T-helper 2 cell treated with Interferon-gamma antibody and Interleukin-4, amounts not matched to agents 5 μg/mL and 100 μg/mL, for 36 hours (primary cell): ENCODE measurements around the gene VWA3B.
"Not testable (repeated sequence)": the region's sequence is repeated elsewhere in the genome, so short reads cannot be mapped to it uniquely, and the experiment has no call there.

Experiments
- DNase-seq: peaks from one replicate; pipeline ENCODE4 v3.0.0; 2021; ENCODE audit warnings: low spot score
- H3K27ac Mint-ChIP-seq: one replicate; pipeline ENCODE4 v1.8.0; 2021; ENCODE audit warnings: mild to moderate bottlenecking, mixed read lengths
- H3K27me3 Mint-ChIP-seq: one replicate; pipeline ENCODE4 v1.8.0; 2021; ENCODE audit warnings: low read depth, mixed read lengths
- H3K36me3 Mint-ChIP-seq: one replicate; pipeline ENCODE4 v1.8.0; 2021; ENCODE audit warnings: low read depth, mixed read lengths
- H3K4me1 Mint-ChIP-seq: one replicate; pipeline ENCODE4 v1.8.0; 2021; ENCODE audit warnings: low read depth, mixed read lengths
- H3K4me3 Mint-ChIP-seq: one replicate; pipeline ENCODE4 v1.8.0; 2022; ENCODE audit warnings: mild to moderate bottlenecking, moderate library complexity, mixed read lengths
- H3K9me3 Mint-ChIP-seq: one replicate; pipeline ENCODE4 v1.8.0; 2021; ENCODE audit warnings: mixed read lengths

Gene VWA3B

GRCh38 chr2:98102315-98102714 is 15.3 kb downstream of the VWA3B start:
- not testable (repeated sequence) for H3K27ac Mint-ChIP-seq, H3K4me1 Mint-ChIP-seq, H3K36me3 Mint-ChIP-seq, H3K4me3 Mint-ChIP-seq, DNase-seq
- Mint-ChIP-seq H3K27me3 (peaks cover 14% of the 10 kb centered on the region), H3K9me3 (peaks cover 19% of the 10 kb centered on the region)

GRCh38 chr2:98102878-98103277 is 15.9 kb downstream of the VWA3B start:
- H3K27me3 Mint-ChIP-seq, result peaks cover 17% of the 10 kb centered on the region
- H3K9me3 Mint-ChIP-seq, result peaks cover 14% of the 10 kb centered on the region
- no peak overlapping the region for H3K27ac Mint-ChIP-seq
- no peak overlapping the region for H3K4me3 Mint-ChIP-seq
- no peaks in the 10 kb centered on the region for H3K4me1 Mint-ChIP-seq
- DNase-seq, result no peak
- H3K36me3 Mint-ChIP-seq, result no peaks in the 10 kb centered on the region

- Mint-ChIP-seq H3K27ac (no peak overlapping the region), H3K4me3 (no peak overlapping the region), H3K27me3 (peaks cover 18% of the 10 kb centered on the region), H3K4me1 (no peaks in the 10 kb centered on the region), H3K9me3 (peaks cover 10% of the 10 kb centered on the region), H3K36me3 (no peaks in the 10 kb centered on the region)
- no peak for DNase-seq
Measured at GRCh38 chr2:98108110-98108509, 21.1 kb downstream of the VWA3B start.

- Mint-ChIP-seq H3K27me3 (peaks cover 25% of the 10 kb centered on the region), H3K27ac (no peak overlapping the region), H3K4me3 (no peak overlapping the region), H3K36me3 (no peaks in the 10 kb centered on the region), H3K9me3 (peaks cover 10% of the 10 kb centered on the region), H3K4me1 (no peaks in the 10 kb centered on the region)
- DNase-seq, result no peak
Measured at GRCh38 chr2:98110741-98111140, 23.8 kb downstream of the VWA3B start.

- no peak overlapping the region for H3K27ac Mint-ChIP-seq
- DNase-seq, result no peak
- H3K36me3 Mint-ChIP-seq, result no peaks in the 10 kb centered on the region
- no peaks in the 10 kb centered on the region for H3K4me1 Mint-ChIP-seq
- no peak overlapping the region for H3K4me3 Mint-ChIP-seq
- H3K9me3 Mint-ChIP-seq, result peaks cover 10% of the 10 kb centered on the region
- peaks cover 32% of the 10 kb centered on the region for H3K27me3 Mint-ChIP-seq
Measured at GRCh38 chr2:98114643-98115330, 27.8 kb downstream of the VWA3B start.

GRCh38 chr2:98118161-98118560 is 31.2 kb downstream of the VWA3B start:
- no peak overlapping the region for H3K27ac Mint-ChIP-seq
- no peaks in the 10 kb centered on the region for H3K36me3 Mint-ChIP-seq
- no peak overlapping the region for H3K4me3 Mint-ChIP-seq
- DNase-seq, result no peak
- peaks cover under 1% of the 10 kb centered on the region for H3K9me3 Mint-ChIP-seq
- H3K27me3 Mint-ChIP-seq, result peaks cover 22% of the 10 kb centered on the region
- H3K4me1 Mint-ChIP-seq, result peaks cover under 1% of the 10 kb centered on the region

- peaks cover 17% of the 10 kb centered on the region for H3K27me3 Mint-ChIP-seq
- no peak for DNase-seq
- peaks cover 3% of the 10 kb centered on the region for H3K4me1 Mint-ChIP-seq
- no peaks in the 10 kb centered on the region for H3K9me3 Mint-ChIP-seq
- no peak overlapping the region for H3K27ac Mint-ChIP-seq
- no peaks in the 10 kb centered on the region for H3K36me3 Mint-ChIP-seq
- no peak overlapping the region for H3K4me3 Mint-ChIP-seq
Measured at GRCh38 chr2:98118852-98119251, 31.9 kb downstream of the VWA3B start.

- Mint-ChIP-seq H3K36me3 (no peaks in the 10 kb centered on the region), H3K27me3 (peaks cover 20% of the 10 kb centered on the region), H3K9me3 (no peaks in the 10 kb centered on the region), H3K4me1 (peaks cover 3% of the 10 kb centered on the region), H3K27ac (no peak overlapping the region), H3K4me3 (no peak overlapping the region)
- DNase-seq, result no peak
Measured at GRCh38 chr2:98121149-98121548, 34.2 kb downstream of the VWA3B start.

GRCh38 chr2:98122524-98122923 is 35.6 kb downstream of the VWA3B start:
- Mint-ChIP-seq H3K27me3 (peaks cover 15% of the 10 kb centered on the region), H3K9me3 (no peaks in the 10 kb centered on the region), H3K4me3 (no peak overlapping the region), H3K36me3 (no peaks in the 10 kb centered on the region), H3K4me1 (peaks cover 3% of the 10 kb centered on the region), H3K27ac (no peak overlapping the region)
- DNase-seq, result no peak

- Mint-ChIP-seq H3K36me3 (no peaks in the 10 kb centered on the region), H3K4me1 (peaks cover 3% of the 10 kb centered on the region), H3K9me3 (no peaks in the 10 kb centered on the region), H3K4me3 (no peak overlapping the region), H3K27ac (no peak overlapping the region), H3K27me3 (peaks cover 15% of the 10 kb centered on the region)
- DNase-seq, result no peak
Measured at GRCh38 chr2:98123286-98123685, 36.3 kb downstream of the VWA3B start.

GRCh38 chr2:98126061-98126460 is 39.1 kb downstream of the VWA3B start:
- H3K9me3 Mint-ChIP-seq, result no peaks in the 10 kb centered on the region
- H3K4me3 Mint-ChIP-seq, result no peak overlapping the region
- no peaks in the 10 kb centered on the region for H3K36me3 Mint-ChIP-seq
- H3K4me1 Mint-ChIP-seq, result peaks cover 3% of the 10 kb centered on the region
- peaks cover 10% of the 10 kb centered on the region for H3K27me3 Mint-ChIP-seq
- DNase-seq, result no peak
- no peak overlapping the region for H3K27ac Mint-ChIP-seq

GRCh38 chr2:98127229-98127989 is 40.4 kb downstream of the VWA3B start:
- no peak for DNase-seq
- Mint-ChIP-seq H3K27ac (no peak overlapping the region), H3K4me1 (peaks cover 3% of the 10 kb centered on the region), H3K27me3 (peaks cover 8% of the 10 kb centered on the region), H3K9me3 (no peaks in the 10 kb centered on the region), H3K36me3 (no peaks in the 10 kb centered on the region), H3K4me3 (no peak overlapping the region)

GRCh38 chr2:98128556-98129109 is 41.7 kb downstream of the VWA3B start:
- no peak overlapping the region for H3K4me3 Mint-ChIP-seq
- H3K9me3 Mint-ChIP-seq, result no peaks in the 10 kb centered on the region
- H3K27ac Mint-ChIP-seq, result no peak overlapping the region
- no peaks in the 10 kb centered on the region for H3K36me3 Mint-ChIP-seq
- no peak for DNase-seq
- H3K27me3 Mint-ChIP-seq, result peaks cover 8% of the 10 kb centered on the region
- H3K4me1 Mint-ChIP-seq, result no peaks in the 10 kb centered on the region

GRCh38 chr2:98130073-98130472 is 43.1 kb downstream of the VWA3B start:
- not testable (repeated sequence) for H3K27ac Mint-ChIP-seq, H3K36me3 Mint-ChIP-seq, H3K27me3 Mint-ChIP-seq

More at GRCh38 chr2:98130073-98130472, 43.1 kb downstream of the VWA3B start:
- not testable (repeated sequence) for DNase-seq, H3K4me3 Mint-ChIP-seq, H3K4me1 Mint-ChIP-seq, H3K9me3 Mint-ChIP-seq
